Lower lobe of right lung (tissue), 2 donors: ENCODE results near the gene TNNT1. TPM values are rescaled to one million over a fixed set of nuclear protein-coding genes. Genes with fewer than 3 reads are reported as not detected.
A peak's percentile ranks its signal among the peaks of the same experiment; 100 is the strongest.

ENCODE experiments used
- ATAC-seq, 2 donors: fragments of 200-7000 bp; cut with Tn5 transposase; one replicate each; pipeline ENCODE4 v1.9.1; 2020 to 2022; ENCODE audit warnings: mild to moderate bottlenecking in 2 of 2, moderate library complexity in 2 of 2
- DNase-seq: peaks from one replicate; pipeline ENCODE4 v3.0.0-alpha.2; 2020
- H3K27ac ChIP-seq: fragments of 200-600 bp; one replicate; pipeline ENCODE4 v1.8.0; 2022
- H3K27me3 ChIP-seq: fragments of 200-600 bp; one replicate; pipeline ENCODE4 v1.8.0; 2022; ENCODE audit warnings: low read depth
- H3K36me3 ChIP-seq: fragments of 200-600 bp; one replicate; pipeline ENCODE4 v1.8.0; 2022; ENCODE audit warnings: mild to moderate bottlenecking
- H3K4me1 ChIP-seq: fragments of 200-600 bp; one replicate; pipeline ENCODE4 v1.8.0; 2022
- H3K4me3 ChIP-seq: fragments of 200-600 bp; one replicate; pipeline ENCODE4 v1.8.0; 2022; ENCODE audit warnings: mild to moderate bottlenecking
- H3K9me3 ChIP-seq: fragments of 200-600 bp; one replicate; pipeline ENCODE4 v1.8.0; 2022
- CTCF ChIP-seq: fragments of 200-600 bp; IDR thresholded peaks from one replicate; pipeline ENCODE4 v1.8.0; 2022; ENCODE audit warnings: antibody characterized with exemption, mild to moderate bottlenecking
- intact Hi-C: fragments of 100-400 bp; cut with DNase I; formaldehyde crosslinking; loops from one replicate; pipeline ENCODE4 v1.11.0; 2022
- total RNA-seq: library from RNA; stranded (reverse); fragmentation: NEBNext Ultra II Directional; extraction: Animal tissue kit (Norgen Biotek cat#: 25700); gene quantifications from one replicate; pipeline ENCODE4 v1.2.1, GENCODE V29; 2021
- donor health status: DM: no; HTN: yes; CAD: no; lungs with severe emphysema.

Gene TNNT1
- total RNA-seq, 1 donor from 2014 or later, result not detected

- H3K27me3 ChIP-seq, result peaks cover 44% of the 10 kb centered on the region
- ATAC-seq (peak in 1 of 2 donors; percentile 32), DNase-seq (no peak)
- H3K27ac ChIP-seq, result no peak overlapping the region
- H3K36me3 ChIP-seq, result no peaks in the 10 kb centered on the region
- intact Hi-C loops, result no loop called here
- no peaks in the 10 kb centered on the region for H3K9me3 ChIP-seq
- no peak for TF ChIP-seq CTCF
- H3K4me1 ChIP-seq, result no peaks in the 10 kb centered on the region
- no peak overlapping the region for H3K4me3 ChIP-seq
Measured at GRCh38 chr19:55132453-55133129, 16.4 kb downstream of the TNNT1 start.

GRCh38 chr19:55131421-55131820, 17.6 kb downstream of the TNNT1 start:
- H3K4me3 ChIP-seq, result no peak overlapping the region
- peaks cover 35% of the 10 kb centered on the region for H3K27me3 ChIP-seq
- H3K9me3 ChIP-seq, result no peaks in the 10 kb centered on the region
- no peak overlapping the region for H3K27ac ChIP-seq
- ATAC-seq, result no peak
- no peak for DNase-seq
- TF ChIP-seq CTCF, result no peak
- intact Hi-C loops, result no loop called here
- no peaks in the 10 kb centered on the region for H3K36me3 ChIP-seq
- no peaks in the 10 kb centered on the region for H3K4me1 ChIP-seq

GRCh38 chr19:55119053-55119452, 30.0 kb downstream of the TNNT1 start:
- TF ChIP-seq CTCF, result no peak
- ATAC-seq (no peak), DNase-seq (no peak)
- Histone ChIP-seq H3K27ac (no peak overlapping the region), H3K36me3 (no peaks in the 10 kb centered on the region), H3K27me3 (peaks cover 5% of the 10 kb centered on the region), H3K4me1 (peaks cover 35% of the 10 kb centered on the region), H3K9me3 (no peaks in the 10 kb centered on the region), H3K4me3 (no peak overlapping the region)
- intact Hi-C loops, result no loop called here

GRCh38 chr19:55118401-55118991, 30.5 kb downstream of the TNNT1 start:
- peak overlapping the region; percentile 89 for H3K4me3 ChIP-seq
- H3K27me3 ChIP-seq, result peaks cover 5% of the 10 kb centered on the region
- peaks cover 38% of the 10 kb centered on the region for H3K4me1 ChIP-seq
- intact Hi-C loops, result no loop called here
- H3K36me3 ChIP-seq, result no peaks in the 10 kb centered on the region
- no peaks in the 10 kb centered on the region for H3K9me3 ChIP-seq
- H3K27ac ChIP-seq, result peak overlapping the region; percentile 85
- peak; percentile 2 to 16 for ATAC-seq
- no peak for TF ChIP-seq CTCF
- peak; percentile 71 for DNase-seq

GRCh38 chr19:55117663-55118391, 31.2 kb downstream of the TNNT1 start:
- ATAC-seq (peak; percentile 91 to 95), DNase-seq (peak; percentile 100)
- Histone ChIP-seq H3K4me1 (peaks cover 45% of the 10 kb centered on the region), H3K4me3 (peak overlapping the region; percentile 89), H3K27ac (peak overlapping the region; percentile 85), H3K27me3 (no peaks in the 10 kb centered on the region), H3K36me3 (no peaks in the 10 kb centered on the region), H3K9me3 (no peaks in the 10 kb centered on the region)
- TF ChIP-seq CTCF, result no peak
- intact Hi-C loops, result no loop called here
